Measurements from ENCODE around the gene SYMPK. TPM values are rescaled to one million over a fixed set of nuclear protein-coding genes. Genes with fewer than 3 reads are reported as not detected.

Gene SYMPK
- total RNA-seq, 1 experiment from 2014 or later, result 47.7 TPM

GRCh38 chr19:45895519-45895972, 32.6 kb upstream of the SYMPK start:
- TF ChIP-seq SIN3A (IDR thresholded peaks at IDR 0.05; ENCODE audit: borderline replicate concordance, insufficient read depth, low read depth, low read length) (no peak), POLR2AphosphoS5 (IDR thresholded peaks at IDR 0.05; ENCODE audit: low read depth, low read length) (no peak), TCF7L2 (IDR thresholded peaks at IDR 0.05; ENCODE audit: low read depth, low read length) (no peak), REST (IDR thresholded peaks at IDR 0.05; ENCODE audit: insufficient read depth in 1 of 2, low read depth in 2 of 2, low read length in 1 of 2) (no peak), CTCF (IDR thresholded peaks at IDR 0.05) (no peak)
- no peaks in the 10 kb centered on the region for H3K9me3 ChIP-seq (ENCODE audit: control insufficient read depth, insufficient read depth, low read depth, low read length)
- ATAC-seq (no peak), DNase-seq (ENCODE audit: low read depth, low spot score) (no peak)
- H3K4me1 ChIP-seq (ENCODE audit: control insufficient read depth, insufficient read depth, low read length), result peaks cover 1% of the 10 kb centered on the region
- no peaks in the 10 kb centered on the region for H3K36me3 ChIP-seq (ENCODE audit: control insufficient read depth, insufficient read depth, low read length)
- ChIA-PET CTCF (no interaction called here), POLR2A (no interaction called here)
- H3K27me3 ChIP-seq (ENCODE audit: control insufficient read depth, insufficient read depth, low read length), result no peaks in the 10 kb centered on the region
- in situ Hi-C loops (cut with HindIII; ENCODE audit: low pct_unique_long_range_greater_than_20kb, low sequenced_read_pairs) (no loop called here), intact Hi-C loops (cut with micrococcal nuclease; ENCODE audit: unreplicated experiment) (no loop called here)
- no peak overlapping the region for H3K4me3 ChIP-seq (ENCODE audit: low read depth in 2 of 2, low read length in 2 of 2)
- BruUV-seq (replicated peaks), result no TSS peak
- no peak overlapping the region for H3K27ac ChIP-seq (ENCODE audit: low read length)

- ChIA-PET POLR2A (no interaction called here), CTCF (no interaction called here)
- in situ Hi-C loops (cut with HindIII; ENCODE audit: low pct_unique_long_range_greater_than_20kb, low sequenced_read_pairs) (no loop called here), intact Hi-C loops (cut with micrococcal nuclease; ENCODE audit: unreplicated experiment) (no loop called here)
- DNase-seq (ENCODE audit: low read depth, low spot score), result no peak
- no peaks in the 10 kb centered on the region for H3K27me3 ChIP-seq (ENCODE audit: control insufficient read depth, insufficient read depth, low read length)
- H3K27ac ChIP-seq (ENCODE audit: low read length), result no peak overlapping the region
- TF ChIP-seq SIN3A (IDR thresholded peaks at IDR 0.05; ENCODE audit: borderline replicate concordance, insufficient read depth, low read depth, low read length), result no peak
- TF ChIP-seq TCF7L2 (IDR thresholded peaks at IDR 0.05; ENCODE audit: low read depth, low read length), result no peak
- no peak for TF ChIP-seq CTCF (IDR thresholded peaks at IDR 0.05)
- TF ChIP-seq POLR2AphosphoS5 (IDR thresholded peaks at IDR 0.05; ENCODE audit: low read depth, low read length), result no peak
- TF ChIP-seq REST (IDR thresholded peaks at IDR 0.05; ENCODE audit: insufficient read depth in 1 of 2, low read depth in 2 of 2, low read length in 1 of 2), result no peak
- ATAC-seq, result no peak
- no peaks in the 10 kb centered on the region for H3K9me3 ChIP-seq (ENCODE audit: control insufficient read depth, insufficient read depth, low read depth, low read length)
- peaks cover 5% of the 10 kb centered on the region for H3K4me1 ChIP-seq (ENCODE audit: control insufficient read depth, insufficient read depth, low read length)
- H3K36me3 ChIP-seq (ENCODE audit: control insufficient read depth, insufficient read depth, low read length), result no peaks in the 10 kb centered on the region
- no TSS peak for BruUV-seq (replicated peaks)
- H3K4me3 ChIP-seq (ENCODE audit: low read depth in 2 of 2, low read length in 2 of 2), result no peak overlapping the region
These were observed 27.9 kb upstream of the SYMPK start for GRCh38 chr19:45890877-45891276.

Measured in Panc1 (cell line).